Ovary (tissue), 9 donors: Measurements from ENCODE around the gene SLC25A47. TPM values are rescaled to one million over a fixed set of nuclear protein-coding genes. Genes with fewer than 3 reads are reported as not detected.

Experiments used
- DNase-seq, 5 donors: peaks; one replicate each; pipeline ENCODE4 v3.0.0-alpha.2; 2019 to 2020
- H3K27ac ChIP-seq, 2 donors: fragments of 200-600 bp; one replicate each; pipeline versions ENCODE4 v1.5.1 to v1.8.0; 2019 to 2022
- H3K27me3 ChIP-seq: fragments of 200-600 bp; one replicate; pipeline ENCODE4 v1.8.0; 2022
- H3K36me3 ChIP-seq: fragments of 200-600 bp; sonication (generic); one replicate; pipeline ENCODE4 v1.5.1; 2019
- H3K4me1 ChIP-seq: one replicate; pipeline ENCODE4 v1.8.1; 2013; ENCODE audit warnings: mild to moderate bottlenecking, moderate library complexity; ENCODE audit not compliant: insufficient read depth
- H3K4me3 ChIP-seq: fragments of 200-600 bp; sonication (generic); one replicate; pipeline ENCODE4 v1.5.1; 2017
- H3K9me3 ChIP-seq, 2 donors: fragments of 200-600 bp in 1 of 2; sonication (generic) in 1 of 2; one replicate each; pipeline versions ENCODE4 v1.5.1 to v1.8.1; 2013 to 2019; ENCODE audit warnings: mild to moderate bottlenecking in 1 of 2, moderate library complexity in 1 of 2
- EP300 ChIP-seq: sonication (generic); formaldehyde crosslinking; IDR thresholded peaks from one replicate; pipeline ENCODE4 v1.6.1; 2017; ENCODE audit warnings: antibody characterized with exemption
- POLR2A ChIP-seq: fragments of 450-650 bp; IDR thresholded peaks from one replicate; pipeline ENCODE4 v1.6.1; 2017; ENCODE audit warnings: antibody characterized with exemption, mild to moderate bottlenecking, moderate library complexity
- WGBS, 3 donors: extraction: QIAGEN DNeasy Blood & Tissue Kit in 1 of 3; methylation state at CpG; one replicate each; pipeline versions ENCODE4 v1.1.5 to v1.1.7; 2013 to 2017; 5-methylcytosine and 5-hydroxymethylcytosine counted together
- intact Hi-C, 4 donors: fragments of 100-400 bp; cut with DNase I; formaldehyde crosslinking; loops; one replicate each; pipeline versions ENCODE4 v1.11.0 to v1.15.1; 2022 to 2023
- polyA plus RNA-seq, 2 donors: library from polyadenylated mRNA; stranded (reverse); fragments of 200-250 nt in 1 of 2; fragments of 350-450 nt in 1 of 2; fragmentation: Illumina TruSeq in 1 of 2; extraction: RNeasy Lipid Tissue Mini Kit (QIAGEN cat#74804) in 1 of 2; gene quantifications; one replicate each; pipeline ENCODE4 v1.2.3, GENCODE V29; 2013 to 2014
- total RNA-seq, 7 donors: library from RNA; depleted of rRNA in 2 of 7; stranded (reverse); fragments of >200 nt in 2 of 7; fragmentation: NEBNext Ultra II Directional in 3 of 7; extraction: Animal tissue kit (Norgen Biotek cat#: 25700) in 3 of 7; gene quantifications; one replicate each; pipeline versions ENCODE4 v1.1.0 to v1.2.4, GENCODE V29; 2016 to 2023
- TF ChIP-seq, protein P1 (sequence below), 3 donors: fragments of 450-650 bp in 2 of 3; fragments of 200-600 bp in 1 of 3; IDR thresholded peaks; one replicate each; pipeline versions ENCODE4 v1.5.1 to v1.8.0; 2016 to 2022; ENCODE audit warnings: antibody characterized with exemption in 3 of 3, mild to moderate bottlenecking in 1 of 3
- donor health status: DM: no; HTN: no; CAD: no; lungs with moderate emphysema.
- donor health status: DM: no; HTN: no; CAD: no.
- donor health status: Bipolar disorder and iron deficiency.
- donor health status: DM: yes; HTN: yes; CAD: no.
- donor health status: DM: no; HTN: no; CAD: no.
- donor health status: DM: yes; HTN: yes; CAD: no.

SLC25A47 gene
- total and polyA plus RNA-seq, 9 donors, result not detected

DNA sequence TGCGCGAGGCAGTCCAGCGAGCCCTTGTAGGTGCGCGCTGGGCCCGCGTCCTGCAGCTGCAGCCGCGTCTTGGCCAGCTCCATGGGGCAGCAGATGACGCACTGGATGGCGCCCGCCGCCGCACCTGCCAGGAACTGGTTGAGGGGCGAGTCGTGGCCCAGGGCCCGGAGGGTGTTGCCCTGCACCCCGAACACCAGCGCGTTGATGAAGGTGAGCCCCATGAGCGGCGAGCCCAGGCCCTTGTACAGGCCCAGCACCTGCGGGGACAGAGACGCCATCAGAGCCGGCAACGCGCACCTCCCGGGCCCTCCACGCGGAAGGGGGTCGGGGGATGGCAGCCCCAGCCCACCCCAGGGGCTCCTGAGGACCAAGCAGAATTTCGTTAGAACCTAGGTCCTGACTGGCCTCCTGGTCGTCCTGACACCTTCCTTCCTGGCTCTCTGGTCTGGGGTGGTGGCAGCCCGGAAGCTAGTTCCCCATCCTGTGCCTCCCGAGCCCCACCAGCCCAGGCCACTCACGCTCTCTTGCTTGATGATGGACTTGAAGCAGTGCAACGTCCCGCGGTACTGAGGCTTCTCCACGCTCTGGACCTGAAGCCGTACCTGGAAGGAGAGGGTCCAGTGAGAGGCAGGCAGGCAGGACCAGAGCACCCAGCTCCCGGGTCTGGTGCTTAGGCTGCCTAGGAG, 30.2 kb upstream of the SLC25A47 start:
- peaks cover 15% of the 10 kb centered on the region for H3K4me1 ChIP-seq
- no peaks in the 10 kb centered on the region for H3K9me3 ChIP-seq
- H3K36me3 ChIP-seq, result no peaks in the 10 kb centered on the region
- intact Hi-C loops, result no loop called here
- peak in 3 of 5 donors; percentile 12 to 38 (median 22) for DNase-seq
- H3K27me3 ChIP-seq, result no peaks in the 10 kb centered on the region
- H3K27ac ChIP-seq, result no peak overlapping the region
- WGBS, 3 donors, result 93 to 96% (median 95%) methylated on average over 40 to 42 of the region's 42 CpGs
- no peak for TF ChIP-seq POLR2A
- TF ChIP-seq, protein P1, sequence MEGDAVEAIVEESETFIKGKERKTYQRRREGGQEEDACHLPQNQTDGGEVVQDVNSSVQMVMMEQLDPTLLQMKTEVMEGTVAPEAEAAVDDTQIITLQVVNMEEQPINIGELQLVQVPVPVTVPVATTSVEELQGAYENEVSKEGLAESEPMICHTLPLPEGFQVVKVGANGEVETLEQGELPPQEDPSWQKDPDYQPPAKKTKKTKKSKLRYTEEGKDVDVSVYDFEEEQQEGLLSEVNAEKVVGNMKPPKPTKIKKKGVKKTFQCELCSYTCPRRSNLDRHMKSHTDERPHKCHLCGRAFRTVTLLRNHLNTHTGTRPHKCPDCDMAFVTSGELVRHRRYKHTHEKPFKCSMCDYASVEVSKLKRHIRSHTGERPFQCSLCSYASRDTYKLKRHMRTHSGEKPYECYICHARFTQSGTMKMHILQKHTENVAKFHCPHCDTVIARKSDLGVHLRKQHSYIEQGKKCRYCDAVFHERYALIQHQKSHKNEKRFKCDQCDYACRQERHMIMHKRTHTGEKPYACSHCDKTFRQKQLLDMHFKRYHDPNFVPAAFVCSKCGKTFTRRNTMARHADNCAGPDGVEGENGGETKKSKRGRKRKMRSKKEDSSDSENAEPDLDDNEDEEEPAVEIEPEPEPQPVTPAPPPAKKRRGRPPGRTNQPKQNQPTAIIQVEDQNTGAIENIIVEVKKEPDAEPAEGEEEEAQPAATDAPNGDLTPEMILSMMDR (IDR thresholded peaks at IDR 0.05), result no peak
- no peak for TF ChIP-seq EP300
- no peak overlapping the region for H3K4me3 ChIP-seq

DNA sequence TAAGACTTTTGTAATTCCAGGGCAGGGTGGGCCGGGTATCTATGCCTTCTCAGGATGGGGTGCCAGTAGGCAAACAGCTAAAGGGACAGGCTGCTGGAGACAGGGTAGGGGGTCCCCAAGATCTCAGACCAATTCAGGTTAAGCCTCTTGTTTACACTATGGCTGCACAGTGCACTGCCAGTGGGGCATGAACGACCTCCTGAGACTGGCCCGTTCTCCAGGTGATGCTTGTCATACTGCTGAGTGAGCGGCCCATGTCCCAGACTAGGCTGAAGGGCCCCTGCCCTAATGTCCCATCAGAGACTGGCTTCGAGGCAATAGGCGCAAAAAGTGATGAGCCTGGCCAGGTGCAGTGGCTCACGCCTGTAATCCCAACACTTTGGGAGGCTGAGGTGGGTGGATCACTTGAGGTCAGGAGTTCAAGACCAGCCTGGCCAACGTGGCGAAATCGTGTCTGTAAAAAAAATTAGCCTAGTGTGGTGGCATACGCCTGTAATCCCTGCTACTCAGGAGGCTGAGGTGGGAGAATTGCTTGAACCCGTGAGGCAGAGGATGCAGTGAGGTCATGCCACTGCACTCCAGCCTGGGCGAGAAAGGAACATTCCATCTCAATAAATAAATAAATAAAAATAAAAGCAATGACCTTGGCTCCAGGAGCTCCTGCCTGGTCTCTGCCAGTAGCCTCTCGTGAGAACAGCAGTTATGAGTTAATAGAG, 29.5 kb upstream of the SLC25A47 start:
- intact Hi-C loops, result no loop called here
- TF ChIP-seq POLR2A, result no peak
- TF ChIP-seq, protein P1 (IDR thresholded peaks at IDR 0.05), result no peak
- no peak for TF ChIP-seq EP300
- 62 to 70% (median 70%) methylated on average over 14 of the region's 14 CpGs for WGBS, 3 donors
- H3K27ac ChIP-seq, result no peak overlapping the region
- no peaks in the 10 kb centered on the region for H3K36me3 ChIP-seq
- H3K4me3 ChIP-seq, result no peak overlapping the region
- no peaks in the 10 kb centered on the region for H3K9me3 ChIP-seq
- no peaks in the 10 kb centered on the region for H3K27me3 ChIP-seq
- DNase-seq, result peak in 1 of 5 donors; percentile 15
- H3K4me1 ChIP-seq, result peaks cover 16% of the 10 kb centered on the region

DNA sequence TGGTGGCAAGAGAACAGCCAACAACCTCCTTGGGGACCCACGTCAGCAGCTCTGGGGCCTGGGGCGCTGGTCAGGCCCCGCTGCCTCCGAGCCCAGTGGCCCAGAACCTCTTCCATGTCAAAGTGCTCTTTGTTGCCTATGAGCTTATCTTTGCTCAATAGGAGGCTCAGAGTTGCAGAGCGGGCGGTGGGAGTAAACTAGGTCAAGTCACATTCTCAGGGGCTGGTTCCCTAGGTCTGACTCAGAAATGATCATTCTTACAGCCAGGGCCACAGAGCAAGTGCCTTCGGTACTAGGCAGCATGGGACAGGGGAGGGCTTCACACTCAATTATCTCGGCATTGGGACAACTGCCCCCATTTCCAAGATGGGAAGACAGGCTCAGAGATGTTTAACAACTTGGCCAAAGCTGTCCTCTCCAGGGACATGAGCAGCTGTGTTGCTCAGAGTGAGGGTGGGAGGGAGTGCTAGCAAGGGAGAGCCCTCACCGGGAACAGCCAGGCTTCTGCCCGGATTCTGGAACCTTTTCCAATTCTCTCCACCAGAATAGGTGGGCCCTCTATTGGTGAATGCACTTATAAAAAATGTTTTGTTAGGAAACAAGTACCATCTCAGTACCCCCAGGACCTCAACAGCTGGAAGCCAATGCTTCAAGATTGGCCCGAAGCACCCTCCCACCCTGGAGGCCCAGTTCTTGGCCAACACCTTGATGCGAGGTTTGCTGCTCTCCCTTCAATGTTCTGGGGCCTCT, 28.8 kb upstream of the SLC25A47 start:
- intact Hi-C loops, result no loop called here
- peak in 2 of 5 donors; percentile 20 to 45 for DNase-seq
- H3K4me1 ChIP-seq, result peaks cover 16% of the 10 kb centered on the region

DNA sequence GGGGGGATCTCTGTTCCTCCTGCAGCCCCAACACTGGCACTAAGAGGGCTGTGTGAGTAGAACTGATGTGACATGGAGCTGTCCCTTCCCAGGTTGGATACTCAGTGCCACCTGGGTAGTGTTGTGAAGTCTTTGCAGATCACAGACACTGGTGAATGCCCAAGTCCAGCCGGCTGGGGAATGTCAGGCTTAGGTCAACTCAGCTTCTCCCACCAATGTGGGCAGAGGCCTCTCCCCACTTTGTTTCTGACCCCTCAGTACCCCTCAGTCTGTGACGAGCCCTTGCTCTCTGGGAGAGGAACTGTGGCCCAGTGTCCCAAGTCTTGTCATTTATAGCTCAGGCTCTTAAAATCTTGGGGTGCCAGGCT, 28.2 kb upstream of the SLC25A47 start:
- H3K4me3 ChIP-seq, result no peak overlapping the region
- DNase-seq, result peak in 1 of 5 donors; percentile 16
- H3K9me3 ChIP-seq, result no peaks in the 10 kb centered on the region
- H3K4me1 ChIP-seq, result peaks cover 16% of the 10 kb centered on the region
- intact Hi-C loops, result no loop called here
- WGBS, 3 donors, result 90 to 94% (median 92%) methylated on average over 2 of the region's 2 CpGs
- H3K27me3 ChIP-seq, result no peaks in the 10 kb centered on the region
- TF ChIP-seq EP300, result no peak
- TF ChIP-seq POLR2A, result no peak
- TF ChIP-seq, protein P1 (IDR thresholded peaks at IDR 0.05), result no peak
- H3K36me3 ChIP-seq, result no peaks in the 10 kb centered on the region
- H3K27ac ChIP-seq, result no peak overlapping the region

More for the DNA sequence above, 28.8 kb upstream of the SLC25A47 start:
- Histone ChIP-seq H3K9me3 (no peaks in the 10 kb centered on the region), H3K36me3 (no peaks in the 10 kb centered on the region), H3K27ac (no peak overlapping the region), H3K4me3 (no peak overlapping the region), H3K27me3 (no peaks in the 10 kb centered on the region)
- 57 to 67% (median 66%) methylated on average over 12 of the region's 12 CpGs for WGBS, 3 donors
- TF ChIP-seq, protein P1 (IDR thresholded peaks at IDR 0.05), result no peak
- no peak for TF ChIP-seq POLR2A
- TF ChIP-seq EP300, result no peak
